ENCODE measurements around the gene PPIP5K2.
A peak's percentile ranks its signal among the peaks of the same experiment; 100 is the strongest.

The PPIP5K2 gene

GRCh38 chr5:103255691-103256090 lies 135.6 kb downstream of the PPIP5K2 start:
- DNase-seq = no peak

- DNase-seq = no peak
These were observed 136.1 kb downstream of the PPIP5K2 start for GRCh38 chr5:103256178-103256577.

- DNase-seq = peak; percentile 90
These were observed 138.4 kb downstream of the PPIP5K2 start, which contains the start of gene MACIR for GRCh38 chr5:103258368-103258956. TSS of gene MACIR (plus strand) at chr5:103258763. CDS start at chr5:103275920, 17,157 bp downstream.

GRCh38 chr5:103258957-103259704 lies 139.0 kb downstream of the PPIP5K2 start:
- DNase-seq = peak; percentile 81

GRCh38 chr5:103259705-103260355 lies 139.7 kb downstream of the PPIP5K2 start:
- DNase-seq = no peak

- DNase-seq = no peak
These were observed 140.8 kb downstream of the PPIP5K2 start for GRCh38 chr5:103260951-103261350.
